ENCODE results near the gene CEMP1. TPM values are rescaled to one million over a fixed set of nuclear protein-coding genes. Genes with fewer than 3 reads are reported as not detected.

Gene CEMP1
- total RNA-seq, 1 donor from 2014 or later, result not detected

DNA sequence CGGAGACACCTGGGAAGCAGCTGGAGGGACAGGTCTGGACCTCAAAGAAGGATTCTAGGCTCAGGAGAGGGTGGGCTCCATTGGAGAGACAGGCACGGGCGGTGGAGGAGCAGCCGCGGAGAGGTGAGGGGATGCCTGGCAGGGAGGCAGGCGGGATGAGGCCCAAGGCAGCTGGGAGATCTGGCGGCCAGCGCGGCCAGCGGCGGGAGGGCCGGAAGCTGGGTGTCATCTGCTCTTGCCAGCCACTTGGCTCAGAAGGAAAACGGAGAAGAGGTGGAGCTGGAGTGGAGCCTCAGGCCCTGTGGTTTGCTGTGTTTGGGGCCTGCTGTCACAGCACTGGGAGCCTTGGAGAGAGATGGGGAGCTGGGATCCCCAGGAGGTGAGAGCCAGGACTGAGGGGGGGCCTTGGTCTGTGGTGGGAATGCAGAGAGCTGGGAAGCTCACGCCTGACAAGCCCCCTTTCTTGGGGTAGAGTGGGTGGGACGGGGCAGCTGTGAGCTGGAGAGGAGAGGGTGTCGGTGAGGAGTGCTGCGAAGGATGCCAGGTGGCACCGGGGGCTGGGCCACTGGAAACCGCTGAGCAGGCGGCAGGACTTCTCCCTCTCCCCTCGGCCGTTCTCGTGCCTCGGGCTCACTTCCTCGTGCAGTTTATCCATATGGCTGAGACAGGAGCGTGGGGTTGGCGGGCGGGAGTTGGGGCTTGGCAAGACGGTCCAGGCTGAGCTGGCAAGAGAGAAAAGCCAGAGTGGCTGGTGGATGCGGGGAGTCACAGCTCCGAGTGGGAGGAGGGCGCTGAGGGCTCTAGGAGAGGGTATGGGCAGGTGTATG, 48.3 kb downstream of the CEMP1 start:
- TF ChIP-seq, protein P1, sequence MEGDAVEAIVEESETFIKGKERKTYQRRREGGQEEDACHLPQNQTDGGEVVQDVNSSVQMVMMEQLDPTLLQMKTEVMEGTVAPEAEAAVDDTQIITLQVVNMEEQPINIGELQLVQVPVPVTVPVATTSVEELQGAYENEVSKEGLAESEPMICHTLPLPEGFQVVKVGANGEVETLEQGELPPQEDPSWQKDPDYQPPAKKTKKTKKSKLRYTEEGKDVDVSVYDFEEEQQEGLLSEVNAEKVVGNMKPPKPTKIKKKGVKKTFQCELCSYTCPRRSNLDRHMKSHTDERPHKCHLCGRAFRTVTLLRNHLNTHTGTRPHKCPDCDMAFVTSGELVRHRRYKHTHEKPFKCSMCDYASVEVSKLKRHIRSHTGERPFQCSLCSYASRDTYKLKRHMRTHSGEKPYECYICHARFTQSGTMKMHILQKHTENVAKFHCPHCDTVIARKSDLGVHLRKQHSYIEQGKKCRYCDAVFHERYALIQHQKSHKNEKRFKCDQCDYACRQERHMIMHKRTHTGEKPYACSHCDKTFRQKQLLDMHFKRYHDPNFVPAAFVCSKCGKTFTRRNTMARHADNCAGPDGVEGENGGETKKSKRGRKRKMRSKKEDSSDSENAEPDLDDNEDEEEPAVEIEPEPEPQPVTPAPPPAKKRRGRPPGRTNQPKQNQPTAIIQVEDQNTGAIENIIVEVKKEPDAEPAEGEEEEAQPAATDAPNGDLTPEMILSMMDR (IDR thresholded peaks at IDR 0.05; ENCODE audit: insufficient read depth, low read length, severe bottlenecking), result no peak
- FAIRE-seq (no peak), DNase-seq (ENCODE audit: low read depth) (no peak)
- Histone ChIP-seq H3K36me3 (ENCODE audit: control insufficient read depth, insufficient read depth, low read length) (no peaks in the 10 kb centered on the region), H3K4me3 (ENCODE audit: low read depth, low read length) (no peak overlapping the region), H3K27me3 (ENCODE audit: control insufficient read depth, insufficient read depth, low read length) (no peaks in the 10 kb centered on the region)

- no peak for FAIRE-seq
Measured at GRCh38 chr16:2482249-2482648, 49.0 kb downstream of the CEMP1 start.

GRCh38 chr16:2481676-2482075, 49.5 kb downstream of the CEMP1 start:
- Histone ChIP-seq H3K36me3 (ENCODE audit: control insufficient read depth, insufficient read depth, low read length) (no peaks in the 10 kb centered on the region), H3K27me3 (ENCODE audit: control insufficient read depth, insufficient read depth, low read length) (no peaks in the 10 kb centered on the region), H3K4me3 (ENCODE audit: low read depth, low read length) (no peak overlapping the region)
- FAIRE-seq, result no peak
- TF ChIP-seq, protein P1 (IDR thresholded peaks at IDR 0.05; ENCODE audit: insufficient read depth, low read length, severe bottlenecking), result no peak
- DNase-seq (ENCODE audit: low read depth), result no peak

More at GRCh38 chr16:2482249-2482648, 49.0 kb downstream of the CEMP1 start:
- Histone ChIP-seq H3K27me3 (ENCODE audit: control insufficient read depth, insufficient read depth, low read length) (no peaks in the 10 kb centered on the region), H3K36me3 (ENCODE audit: control insufficient read depth, insufficient read depth, low read length) (no peaks in the 10 kb centered on the region), H3K4me3 (ENCODE audit: low read depth, low read length) (no peak overlapping the region)
- TF ChIP-seq, protein P1 (IDR thresholded peaks at IDR 0.05; ENCODE audit: insufficient read depth, low read length, severe bottlenecking), result no peak
- no peak for DNase-seq (ENCODE audit: low read depth)

- no peak for FAIRE-seq
- TF ChIP-seq, protein P1 (IDR thresholded peaks at IDR 0.05; ENCODE audit: insufficient read depth, low read length, severe bottlenecking), result no peak
Measured at GRCh38 chr16:2480948-2481347, 50.3 kb downstream of the CEMP1 start.

More at GRCh38 chr16:2480948-2481347, 50.3 kb downstream of the CEMP1 start:
- DNase-seq (ENCODE audit: low read depth), result no peak
- Histone ChIP-seq H3K4me3 (ENCODE audit: low read depth, low read length) (no peak overlapping the region), H3K36me3 (ENCODE audit: control insufficient read depth, insufficient read depth, low read length) (no peaks in the 10 kb centered on the region), H3K27me3 (ENCODE audit: control insufficient read depth, insufficient read depth, low read length) (no peaks in the 10 kb centered on the region)

Other genes starting within 250 kb of the CEMP1 start
- gene ABCA3, start 190.7 kb downstream of the CEMP1 start, total RNA-seq, result under 0.01 and 0.51 TPM in 2 replicates
- gene CCNF, start 102.0 kb downstream of the CEMP1 start, total RNA-seq, result 3.9 and 5.4 TPM in 2 replicates
- gene TEDC2, start 71.3 kb downstream of the CEMP1 start, total RNA-seq, result 0.53 and 0.64 TPM in 2 replicates
- under 0.01 TPM in 1 of 2 replicates, not detected in the other for gene NTN3, start 60.1 kb downstream of the CEMP1 start, total RNA-seq
- 4.7 and 5.4 TPM in 2 replicates for gene TBC1D24, start 56.3 kb downstream of the CEMP1 start, total RNA-seq
- 7.9 and 13.2 TPM in 2 replicates for gene ATP6V0C, start 17.5 kb downstream of the CEMP1 start, total RNA-seq
- gene AMDHD2, start 11.0 kb downstream of the CEMP1 start, total RNA-seq, result 27.7 and 35.8 TPM in 2 replicates
- gene PDPK1, start 6.6 kb upstream of the CEMP1 start, total RNA-seq, result 11.8 and 17.7 TPM in 2 replicates
- gene KCTD5, start 151.1 kb upstream of the CEMP1 start, total RNA-seq, result 28.4 and 46.1 TPM in 2 replicates
- 1.3 and 4.5 TPM in 2 replicates for gene PRSS27, start 188.8 kb upstream of the CEMP1 start, total RNA-seq
- gene SRRM2, start 221.2 kb upstream of the CEMP1 start, total RNA-seq, result 30.5 and 41.5 TPM in 2 replicates
- 468 and 946 TPM in 2 replicates for gene ELOB, start 245.9 kb upstream of the CEMP1 start, total RNA-seq

All from bronchial epithelial cell (primary cell).